ENCODE data around the gene JARID2.
"Not testable (repeated sequence)": the region's sequence is repeated elsewhere in the genome, so short reads cannot be mapped to it uniquely, and the experiment has no call there.

Gene JARID2

DNA sequence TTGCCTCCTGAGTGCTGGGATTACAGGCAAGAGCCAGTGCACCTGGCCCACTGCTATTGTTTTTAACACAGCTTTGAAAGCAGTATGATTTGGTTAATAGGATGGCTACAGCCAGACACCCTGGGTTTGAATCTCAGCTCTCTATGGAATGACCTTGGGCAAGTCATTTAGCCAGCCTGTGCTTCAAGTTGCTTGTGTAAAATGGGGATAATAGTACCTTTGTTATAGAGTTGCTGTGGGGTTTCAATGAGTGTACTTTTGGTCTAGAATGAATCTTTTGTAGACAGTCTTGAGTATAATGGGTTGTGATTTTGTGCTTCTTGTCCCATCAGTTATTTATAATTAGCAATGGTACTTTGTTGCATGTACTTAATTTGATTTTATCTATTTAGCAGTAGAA lies 70.9 kb downstream of the JARID2 start:
- DNase-seq, result no peak

GRCh38 chr6:15317251-15317650 lies 71.4 kb downstream of the JARID2 start:
- no peak for DNase-seq

DNA sequence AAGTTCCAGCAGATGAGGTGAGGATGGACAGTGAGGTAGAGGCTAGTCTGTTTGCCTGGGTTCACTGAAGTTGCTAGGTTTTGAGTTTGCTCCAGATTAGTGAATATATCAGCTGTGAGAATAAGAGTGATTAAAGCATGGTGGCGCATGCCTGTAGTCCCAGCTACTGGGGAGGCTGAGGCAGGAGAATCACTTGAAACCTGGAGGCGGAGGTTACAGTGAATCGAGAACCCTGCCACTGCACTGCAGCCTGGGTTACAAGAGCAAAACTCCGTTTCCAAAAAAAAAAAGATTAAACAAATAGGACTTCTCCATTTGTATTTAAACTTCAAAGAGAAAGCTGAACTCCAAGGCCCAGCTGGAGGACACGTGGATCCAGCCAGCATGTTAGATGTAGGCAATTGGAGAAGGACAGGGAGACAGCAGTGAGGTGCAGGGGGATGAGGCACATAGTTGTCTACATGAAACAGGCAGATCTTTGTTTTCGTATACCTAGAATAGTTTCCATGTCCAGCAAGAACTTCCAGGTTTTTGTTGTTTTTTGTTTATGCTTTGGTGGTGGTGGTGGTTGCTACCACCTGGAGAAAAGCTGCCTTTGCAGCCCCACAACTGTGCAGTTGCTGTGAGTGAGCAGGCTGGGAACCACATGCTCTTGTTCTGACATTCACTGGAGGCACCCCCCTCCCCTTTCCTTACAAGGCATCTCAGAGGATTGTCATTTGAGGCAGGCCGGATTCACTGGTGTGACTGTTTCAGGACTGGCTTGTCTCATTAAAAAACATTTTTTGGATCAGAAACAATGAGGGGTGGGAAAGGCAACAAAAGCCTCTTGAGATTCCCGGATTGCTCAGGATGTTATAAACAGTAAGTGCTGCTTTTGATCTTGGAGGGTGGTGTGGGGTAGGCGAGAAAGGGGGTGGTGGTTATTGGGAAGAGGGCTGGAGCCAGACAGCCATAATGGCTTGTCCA lies 72.3 kb downstream of the JARID2 start:
- no peak for DNase-seq

GRCh38 chr6:15319677-15320076 lies 73.8 kb downstream of the JARID2 start:
- no peak for DNase-seq

DNA sequence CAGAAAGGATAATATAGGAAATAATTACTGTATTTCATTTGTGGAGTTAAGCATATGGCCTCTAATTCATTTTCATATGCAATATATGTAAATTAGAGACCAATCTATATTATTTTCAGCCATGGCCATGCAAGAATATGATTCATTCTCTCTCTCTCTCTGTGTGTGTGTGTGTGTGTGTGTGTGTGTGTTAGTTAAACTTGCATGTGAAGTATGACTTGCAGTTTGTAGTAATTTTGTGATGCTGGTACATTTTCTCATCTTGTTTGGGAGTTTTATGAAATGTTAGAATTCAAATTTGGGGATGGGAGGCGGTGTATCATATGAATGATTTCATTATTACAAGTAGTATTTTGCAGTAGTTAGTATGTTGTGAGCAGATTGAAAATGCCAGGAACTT lies 74.8 kb downstream of the JARID2 start:
- no peak for DNase-seq

DNA sequence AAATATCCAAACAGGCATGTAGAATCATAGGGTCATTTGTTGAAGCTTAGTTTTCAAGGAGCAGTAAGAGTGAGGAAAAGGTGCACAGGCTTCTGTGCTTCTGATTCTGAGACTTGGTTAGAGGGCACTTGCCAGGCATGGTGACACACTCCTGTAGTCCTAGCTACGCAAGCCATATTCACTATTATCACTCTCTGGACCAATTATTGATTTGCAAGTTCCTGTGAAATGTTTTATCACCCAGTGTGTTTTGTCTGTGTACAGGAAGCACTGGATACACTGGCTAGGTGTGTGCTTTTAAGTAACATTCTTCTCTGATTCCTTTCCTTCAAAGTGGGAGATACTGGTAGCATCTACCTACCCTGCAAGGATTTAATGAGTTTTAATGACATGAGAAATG lies 76.3 kb downstream of the JARID2 start:
- no peak for DNase-seq

DNA sequence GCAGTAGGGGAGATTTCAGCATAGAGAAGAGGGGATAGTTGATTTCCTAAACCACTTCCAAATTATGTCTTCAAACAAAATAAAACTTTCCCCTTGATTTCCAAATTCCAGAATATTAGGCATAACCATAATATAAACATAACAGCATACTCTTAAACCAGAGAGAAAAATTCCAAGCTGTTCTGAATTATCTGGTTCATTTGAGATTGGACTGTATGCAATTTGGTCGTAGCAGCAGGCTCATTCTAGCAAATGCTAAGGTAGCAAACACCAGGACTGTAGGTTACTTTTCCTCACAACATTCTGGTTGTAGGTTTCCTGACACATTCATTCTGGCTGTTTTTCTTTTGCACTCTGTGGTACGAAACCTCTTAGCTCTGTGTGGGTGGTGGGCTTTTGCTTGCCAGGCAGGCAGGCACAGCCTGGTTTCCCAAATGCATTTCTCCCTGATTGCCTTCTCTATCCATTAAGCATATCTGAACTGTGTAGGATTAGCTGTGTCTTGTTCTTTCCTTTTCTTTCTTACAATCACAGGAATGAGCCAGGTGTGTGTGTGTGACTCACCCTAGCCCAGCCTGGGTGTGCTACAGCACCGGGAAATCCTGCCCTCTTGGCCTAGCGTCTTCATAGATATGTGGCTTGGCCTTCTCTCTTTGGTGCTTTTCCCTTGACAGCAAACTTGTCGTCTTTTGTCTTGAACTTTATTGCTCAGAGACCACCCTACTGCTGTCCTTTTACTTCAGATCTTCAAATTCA lies 77.1 kb downstream of the JARID2 start:
- DNase-seq, result no peak

GRCh38 chr6:15323611-15324010 lies 77.7 kb downstream of the JARID2 start:
- not testable (repeated sequence) for DNase-seq

DNA sequence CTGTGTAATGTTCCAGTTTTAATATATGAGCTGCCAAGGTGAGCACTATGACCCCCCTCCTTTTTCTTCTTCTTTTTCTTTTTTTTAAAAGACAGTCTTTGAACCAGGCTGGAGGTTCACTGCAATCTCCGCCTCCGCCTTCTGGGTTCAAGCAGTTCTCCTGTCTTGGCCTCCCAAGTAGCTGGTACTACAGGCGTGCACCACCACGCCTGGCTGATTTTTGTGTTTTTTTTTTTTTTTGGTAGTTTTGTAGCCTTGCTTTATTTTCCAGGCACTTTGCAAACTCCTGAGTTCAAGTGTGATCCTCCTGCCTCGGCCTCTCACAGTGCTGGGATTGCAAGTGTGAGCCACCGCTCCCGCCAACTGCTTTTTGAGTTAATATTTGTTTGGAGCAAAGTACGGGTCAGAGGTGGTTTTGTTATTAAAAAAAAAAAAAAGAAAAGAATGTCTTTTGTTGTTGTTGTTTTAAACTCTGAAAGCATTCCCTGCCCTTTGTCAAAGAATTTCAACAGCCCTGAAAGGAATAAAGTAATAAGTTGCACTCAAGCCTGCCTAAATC lies 78.6 kb downstream of the JARID2 start:
- DNase-seq, result no peak

DNA sequence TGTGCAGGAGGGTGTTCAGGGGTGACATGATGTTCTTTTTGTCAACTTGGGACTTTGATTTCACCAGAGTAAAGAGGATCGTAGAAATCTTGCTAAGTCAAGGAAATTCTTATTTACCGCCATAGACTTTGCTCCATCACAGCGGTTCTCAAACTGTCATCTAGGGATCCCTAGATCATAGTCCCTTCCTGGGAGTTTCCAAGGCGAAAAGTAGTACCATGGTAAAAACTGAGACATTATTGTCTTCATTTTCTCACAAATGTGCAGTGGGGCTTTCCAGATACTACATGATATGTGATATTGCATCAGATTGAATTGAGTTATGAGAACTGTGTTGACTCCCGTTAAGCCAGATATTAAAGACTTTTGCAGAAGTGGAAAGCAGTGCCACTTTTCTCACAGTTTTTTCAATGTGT lies 79.7 kb downstream of the JARID2 start:
- peak; percentile 81 to 89 for DNase-seq

- no peak for DNase-seq
These were observed 80.3 kb downstream of the JARID2 start for GRCh38 chr6:15326067-15326614.

DNA sequence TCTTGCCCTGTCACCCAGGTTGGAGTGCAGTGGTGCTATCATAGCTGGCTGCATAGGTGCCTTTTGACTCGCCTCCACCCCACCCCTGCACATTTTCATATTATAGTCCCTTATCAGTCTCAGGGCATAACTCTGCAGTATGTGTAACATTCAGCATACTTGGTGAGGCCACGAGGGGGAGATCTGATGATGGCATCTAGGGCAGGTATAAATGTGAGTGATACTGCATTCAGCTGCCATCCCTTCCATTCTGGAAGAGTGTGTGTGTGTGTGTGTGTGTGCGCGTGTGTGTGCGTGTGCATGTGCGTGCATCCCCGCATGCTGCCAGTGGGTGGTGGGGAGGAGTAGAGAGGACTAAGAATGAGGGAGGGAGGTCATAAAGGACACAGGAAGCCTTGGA lies 81.4 kb downstream of the JARID2 start:
- no peak for DNase-seq

DNA sequence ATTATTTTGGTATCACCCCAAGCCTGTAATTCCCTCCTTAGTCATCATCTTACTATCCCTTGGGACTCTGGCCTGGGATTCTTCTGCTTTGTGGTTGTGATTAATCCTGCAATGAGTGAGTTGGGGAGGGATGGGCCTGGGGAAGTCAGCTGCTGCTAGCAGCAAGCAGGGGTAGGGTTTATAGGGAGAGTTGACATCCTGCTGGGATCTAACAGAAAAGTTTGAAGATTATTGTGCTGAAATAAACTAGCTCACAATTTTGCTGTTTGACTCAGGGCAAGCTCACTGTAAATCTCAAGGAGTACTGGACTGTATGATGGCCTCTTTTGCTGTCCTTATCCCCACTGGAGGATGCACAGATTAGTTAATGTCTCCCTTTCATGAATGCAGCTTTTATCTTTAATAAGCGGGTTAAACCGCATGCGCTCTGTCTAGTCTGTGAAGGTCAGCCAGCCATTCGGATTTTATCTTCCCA lies 83.4 kb downstream of the JARID2 start:
- peak in 1 of 2 donors; percentile 53 for DNase-seq

GRCh38 chr6:15330174-15330944 lies 84.5 kb downstream of the JARID2 start:
- peak; percentile 46 to 55 for DNase-seq

GRCh38 chr6:15331143-15331542 lies 85.3 kb downstream of the JARID2 start:
- DNase-seq, result peak in 1 of 2 donors; percentile 40

DNA sequence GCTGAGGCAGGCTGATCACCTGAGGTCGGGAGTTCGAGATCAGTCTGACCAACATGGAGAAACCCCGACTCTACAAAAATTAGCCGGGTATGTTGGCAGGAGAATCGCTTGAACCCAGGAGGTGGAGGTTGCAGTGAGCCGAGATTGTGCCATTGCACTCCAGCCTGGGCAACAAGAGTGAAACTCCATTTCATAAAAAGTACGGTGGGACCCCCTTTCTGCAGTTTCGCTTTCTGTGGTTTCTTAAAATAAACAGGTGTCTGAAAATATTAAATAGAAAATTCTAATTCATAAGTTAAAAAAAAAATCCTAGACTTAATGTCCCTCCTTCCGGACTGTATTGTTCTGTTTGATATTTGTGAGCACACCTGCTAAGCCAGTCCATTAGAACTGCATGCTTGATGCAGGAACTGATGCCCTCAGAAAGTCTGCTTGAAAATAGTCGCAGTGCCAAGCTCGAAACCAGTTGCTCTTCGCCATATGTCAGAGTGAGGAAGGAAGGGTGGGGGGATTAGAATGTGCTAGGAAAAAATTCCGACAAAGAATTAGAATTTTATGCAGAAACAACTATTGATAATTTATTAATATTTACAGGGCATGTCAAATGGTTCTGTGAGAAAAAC lies 85.9 kb downstream of the JARID2 start:
- DNase-seq, result no peak

DNA sequence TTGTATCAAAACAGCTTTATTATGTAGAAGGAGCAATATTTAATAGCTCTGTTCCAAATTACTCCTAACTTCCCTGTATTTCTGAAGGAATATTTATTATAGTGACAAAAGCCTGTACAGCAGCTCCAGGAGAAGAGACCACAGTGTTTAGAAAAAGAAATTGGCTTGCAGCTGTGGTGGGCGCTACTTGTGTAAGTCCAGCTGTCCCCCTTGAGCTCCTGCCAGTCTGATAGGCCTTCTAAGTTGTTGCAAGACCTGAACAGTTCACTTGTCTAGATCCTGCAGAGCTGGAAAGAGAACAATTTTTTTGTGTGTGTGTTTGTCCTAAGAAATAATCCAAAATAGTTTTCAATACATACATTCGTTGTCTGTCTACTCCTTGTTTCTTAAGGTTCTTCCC lies 86.6 kb downstream of the JARID2 start:
- no peak for DNase-seq

DNA sequence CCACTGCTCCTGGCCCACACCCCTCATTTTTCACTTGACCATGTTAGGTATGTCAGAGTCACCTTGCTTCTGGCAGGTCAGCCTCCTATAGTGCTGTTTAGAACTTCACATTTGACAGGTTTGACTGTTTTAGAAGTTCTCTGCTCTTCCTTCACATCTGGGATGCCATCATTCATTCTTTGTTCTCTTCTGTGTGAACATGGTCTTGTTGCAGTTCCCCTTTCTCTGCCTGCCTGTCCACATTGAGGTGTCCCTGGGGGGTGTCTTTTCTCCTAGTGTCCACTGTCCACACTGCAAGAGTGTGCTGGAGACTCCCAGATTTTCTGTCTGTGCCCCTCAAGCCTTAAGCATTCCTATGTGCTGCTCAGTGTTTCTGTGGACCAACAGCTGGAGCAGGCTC lies 89.5 kb downstream of the JARID2 start:
- no peak for DNase-seq

GRCh38 chr6:15335916-15336315 lies 90.0 kb downstream of the JARID2 start:
- DNase-seq, result no peak

GRCh38 chr6:15336900-15337560 lies 91.2 kb downstream of the JARID2 start:
- no peak for DNase-seq

DNA sequence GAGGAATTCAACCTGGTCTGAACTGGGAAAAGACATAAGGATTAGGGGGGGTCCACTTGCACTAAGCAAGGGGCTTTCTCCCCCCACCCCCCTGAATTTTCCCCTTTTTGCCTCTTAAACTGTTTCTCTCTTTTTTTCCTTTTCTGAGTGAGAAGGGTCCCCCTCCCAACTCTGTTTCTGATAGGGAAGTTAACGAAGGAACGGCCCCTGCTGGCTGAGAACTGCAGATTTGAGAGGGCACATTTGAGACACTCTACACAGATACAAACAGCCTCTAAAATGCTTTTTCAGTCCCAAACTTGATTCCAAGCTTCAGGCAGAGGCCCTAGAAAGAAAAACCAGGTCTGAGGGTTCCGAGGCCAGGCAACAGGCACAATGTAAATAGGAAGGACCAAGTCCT lies 91.7 kb downstream of the JARID2 start:
- no peak for DNase-seq

Data from inflammatory macrophage treated with lipopolysaccharide for 1 hour (primary cell).